GM13976 (cell line): Measurements from ENCODE around the gene NBEA.

Experiments used
- DNase-seq: peaks from one replicate; pipeline ENCODE4 v3.0.0; 2012; ENCODE audit warnings: low spot score
- CTCF ChIP-seq: IDR thresholded peaks from 2 replicates; pipeline ENCODE4 v1.5.1; 2012; ENCODE audit warnings: borderline replicate concordance, mild to moderate bottlenecking; ENCODE audit not compliant: insufficient read depth; ENCODE audit errors: extremely low read depth, missing control alignments, control extremely low read depth
- in situ Hi-C: fragments of 300-500 bp; cut with MboI; formaldehyde crosslinking; loops from one replicate; pipeline ENCODE4 v1.12.0; 2022; ENCODE audit warnings: low sequenced_read_pairs, mixed read lengths, inconsistent platforms; ENCODE audit not compliant: unreplicated experiment

NBEA gene

GRCh38 chr13:35285677-35286076 lies 343.6 kb downstream of the NBEA start:
- no peak for TF ChIP-seq CTCF
- in situ Hi-C loops, result no loop called here
- no peak for DNase-seq

- no peak for DNase-seq
- in situ Hi-C loops, result no loop called here
- no peak for TF ChIP-seq CTCF
Observed at GRCh38 chr13:35292329-35292728, 350.3 kb downstream of the NBEA start.

- no peak for DNase-seq
- TF ChIP-seq CTCF, result no peak
- in situ Hi-C loops, result no loop called here
Observed at GRCh38 chr13:35293579-35294226, 351.6 kb downstream of the NBEA start.

- no peak for TF ChIP-seq CTCF
- in situ Hi-C loops, result no loop called here
- DNase-seq, result no peak
Observed at GRCh38 chr13:35309706-35310105, 367.6 kb downstream of the NBEA start.

GRCh38 chr13:35332134-35332533 lies 390.1 kb downstream of the NBEA start:
- DNase-seq, result no peak
- in situ Hi-C loops, result no loop called here
- no peak for TF ChIP-seq CTCF

- in situ Hi-C loops, result no loop called here
- no peak for TF ChIP-seq CTCF
- DNase-seq, result no peak
Observed at GRCh38 chr13:35333157-35333556, 391.1 kb downstream of the NBEA start.
